SH-SY5Y (cell line): Measurements from ENCODE around the gene TRIM13.

Experiments
- GATA2 ChIP-seq: IDR thresholded peaks from 2 replicates; pipeline ENCODE4 v1.6.1; 2011; ENCODE audit warnings: mild to moderate bottlenecking, low read depth, low read length
- GATA3 ChIP-seq: IDR thresholded peaks from 2 replicates; pipeline ENCODE4 v1.6.1; 2011; ENCODE audit warnings: low read depth, mild to moderate bottlenecking, low read length, moderate library complexity

- TF ChIP-seq GATA2 (no peak), GATA3 (no peak)
Observed at GRCh38 chr13:50025436-50025835, 28.6 kb downstream of the TRIM13 start.
